Lower leg skin (tissue), 4 donors: Measurements from ENCODE around the gene IVD. TPM values are rescaled to one million over a fixed set of nuclear protein-coding genes. Genes with fewer than 3 reads are reported as not detected.

ENCODE experiments used
- DNase-seq, 2 donors: peaks; one replicate each; pipeline ENCODE4 v3.0.0-alpha.2; 2019; ENCODE audit warnings: low spot score in 2 of 2
- H3K4me3 ChIP-seq: fragments of 200-600 bp; sonication (generic); 2 replicates; pipeline ENCODE4 v1.5.1; 2017; ENCODE audit warnings: mild to moderate bottlenecking, low read depth; ENCODE audit not compliant: poor library complexity, severe bottlenecking
- POLR2A ChIP-seq, 2 donors: fragments of 450-650 bp; IDR thresholded peaks; one replicate each; pipeline ENCODE4 v1.6.1; 2016 to 2017; ENCODE audit warnings: antibody characterized with exemption in 2 of 2, mild to moderate bottlenecking in 1 of 2, moderate library complexity in 1 of 2
- WGBS, 2 donors: methylation state at CpG; one replicate each; pipeline ENCODE4 v1.1.5; 2018; 5-methylcytosine and 5-hydroxymethylcytosine counted together
- intact Hi-C: fragments of 100-400 bp; cut with DNase I; formaldehyde crosslinking; loops from one replicate; pipeline ENCODE4 v1.15.0; 2023; ENCODE audit warnings: low total_unique reads
- total RNA-seq, 4 donors: library from RNA; depleted of rRNA; stranded (reverse); fragments of >200 nt; gene quantifications; one replicate each; pipeline ENCODE4 v1.1.0, GENCODE V29; 2016
- TF ChIP-seq, protein P1 (sequence below), 3 donors: fragments of 450-650 bp; IDR thresholded peaks; one replicate each; pipeline ENCODE4 v1.5.1; 2016; ENCODE audit warnings: antibody characterized with exemption in 3 of 3, mild to moderate bottlenecking in 3 of 3, moderate library complexity in 2 of 3

The IVD gene
- total RNA-seq, 4 donors from 2014 or later, result 5.9 to 21.1 (median 12.6) TPM

DNA sequence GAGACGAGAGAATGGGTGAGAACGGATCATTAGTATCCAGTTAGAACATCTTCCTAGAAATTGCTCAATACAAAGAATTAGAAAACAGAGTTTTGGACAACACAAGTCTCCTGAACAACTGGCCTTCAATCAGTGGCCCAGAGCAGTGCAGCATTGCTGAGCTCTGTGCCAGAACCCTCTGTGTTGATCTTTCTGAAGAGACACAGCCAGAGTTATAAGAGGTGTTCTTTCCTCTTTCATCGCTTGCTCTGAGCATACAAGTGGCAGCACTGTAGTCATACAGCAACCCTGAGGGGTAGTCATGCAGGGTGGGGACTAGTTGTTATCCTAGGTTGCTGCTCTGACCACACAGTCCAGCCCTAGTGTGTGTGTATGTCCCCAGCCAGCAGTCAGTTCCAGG, 19.1 kb upstream of the IVD start:
- 97 to 98% methylated on average over 3 of the region's 3 CpGs for WGBS, 2 donors
- no peak overlapping the region for H3K4me3 ChIP-seq
- TF ChIP-seq POLR2A (IDR thresholded peaks at IDR 0.05), result no peak
- TF ChIP-seq, protein P1, sequence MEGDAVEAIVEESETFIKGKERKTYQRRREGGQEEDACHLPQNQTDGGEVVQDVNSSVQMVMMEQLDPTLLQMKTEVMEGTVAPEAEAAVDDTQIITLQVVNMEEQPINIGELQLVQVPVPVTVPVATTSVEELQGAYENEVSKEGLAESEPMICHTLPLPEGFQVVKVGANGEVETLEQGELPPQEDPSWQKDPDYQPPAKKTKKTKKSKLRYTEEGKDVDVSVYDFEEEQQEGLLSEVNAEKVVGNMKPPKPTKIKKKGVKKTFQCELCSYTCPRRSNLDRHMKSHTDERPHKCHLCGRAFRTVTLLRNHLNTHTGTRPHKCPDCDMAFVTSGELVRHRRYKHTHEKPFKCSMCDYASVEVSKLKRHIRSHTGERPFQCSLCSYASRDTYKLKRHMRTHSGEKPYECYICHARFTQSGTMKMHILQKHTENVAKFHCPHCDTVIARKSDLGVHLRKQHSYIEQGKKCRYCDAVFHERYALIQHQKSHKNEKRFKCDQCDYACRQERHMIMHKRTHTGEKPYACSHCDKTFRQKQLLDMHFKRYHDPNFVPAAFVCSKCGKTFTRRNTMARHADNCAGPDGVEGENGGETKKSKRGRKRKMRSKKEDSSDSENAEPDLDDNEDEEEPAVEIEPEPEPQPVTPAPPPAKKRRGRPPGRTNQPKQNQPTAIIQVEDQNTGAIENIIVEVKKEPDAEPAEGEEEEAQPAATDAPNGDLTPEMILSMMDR (IDR thresholded peaks at IDR 0.05), result no peak
- DNase-seq, result no peak
- intact Hi-C loops, result no loop called here

DNA sequence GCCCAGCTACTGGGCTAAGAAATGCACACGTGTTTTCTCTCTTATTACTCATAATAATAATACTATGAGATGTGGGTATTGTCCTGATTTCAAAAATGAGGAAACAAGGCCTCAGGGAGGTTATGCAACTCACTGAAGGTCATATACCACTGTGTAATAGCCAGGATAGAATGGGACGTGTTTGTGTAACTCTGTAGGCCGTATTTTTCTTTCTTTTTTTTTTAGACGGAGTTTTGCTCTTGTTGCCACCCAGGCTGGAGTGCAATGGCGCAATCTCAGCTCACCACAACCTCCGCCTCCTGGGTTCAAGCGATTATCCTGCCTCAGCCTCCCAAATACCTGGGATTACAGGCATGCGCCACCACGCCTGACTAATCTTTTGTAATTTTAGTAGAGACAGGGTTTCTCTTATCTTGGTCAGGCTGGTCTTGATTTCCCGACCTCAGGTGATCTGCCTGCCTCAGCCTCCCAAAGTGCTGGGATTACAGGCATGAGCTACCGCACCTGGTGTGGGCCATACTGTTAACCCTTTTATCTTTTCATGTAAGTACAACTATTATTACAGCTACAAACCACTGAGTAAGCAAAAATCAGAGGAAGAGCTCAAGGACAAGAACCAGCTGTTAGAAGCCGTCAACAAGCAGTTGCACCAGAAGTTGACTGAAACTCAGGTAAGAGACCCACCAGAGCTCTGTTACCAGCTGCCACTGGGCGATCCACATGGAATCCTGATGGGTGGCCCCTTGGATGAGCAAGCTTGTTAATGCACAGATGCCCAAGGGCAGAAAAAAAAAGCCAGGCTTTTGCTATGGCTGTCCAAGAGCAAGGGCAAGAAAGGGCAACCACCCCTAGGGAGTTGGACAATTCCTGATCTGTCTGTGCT, 16.4 kb upstream of the IVD start:
- TF ChIP-seq POLR2A (IDR thresholded peaks at IDR 0.05), result no peak
- TF ChIP-seq, protein P1 (IDR thresholded peaks at IDR 0.05), result no peak
- intact Hi-C loops, result no loop called here
- WGBS, 2 donors, result 83 to 91% methylated on average over 13 of the region's 13 CpGs
- DNase-seq, result no peak
- H3K4me3 ChIP-seq, result no peak overlapping the region

DNA sequence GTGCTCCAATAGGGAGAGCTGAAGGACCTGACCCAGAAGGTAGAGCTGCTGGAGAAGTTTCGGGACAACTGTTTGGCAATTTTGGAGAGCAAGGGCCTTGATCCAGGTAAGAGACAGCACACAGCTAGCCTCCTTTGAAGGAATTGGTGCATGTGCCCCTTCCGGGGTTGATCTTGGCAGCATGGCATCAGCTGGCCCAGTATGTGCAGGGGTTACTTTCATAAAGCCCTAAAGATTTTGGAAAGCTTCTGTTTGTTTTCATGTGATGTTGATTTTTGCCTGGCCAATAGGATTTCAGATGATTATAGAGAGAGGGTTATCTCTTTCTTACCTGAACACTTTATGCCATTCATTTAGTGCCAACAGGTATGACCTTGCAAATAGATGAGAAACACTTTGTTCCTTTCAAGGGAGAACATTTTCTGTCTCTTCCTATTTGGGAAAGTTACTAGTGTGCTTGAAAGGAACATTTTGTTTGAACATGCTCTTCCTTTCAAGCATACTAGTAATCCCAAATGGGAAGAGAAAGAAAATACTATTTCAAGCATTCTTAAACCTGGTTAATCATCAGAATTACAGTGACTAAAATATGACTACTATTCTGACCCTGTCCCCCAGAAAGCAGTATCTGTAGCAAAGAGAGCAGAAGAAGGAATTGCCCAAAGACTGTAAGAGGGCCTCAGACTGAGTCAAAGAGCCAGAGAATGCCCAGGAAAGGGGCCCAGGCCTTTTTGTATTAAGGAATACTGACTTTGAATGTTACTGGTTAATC, 15.6 kb upstream of the IVD start:
- WGBS, 2 donors, result 93 to 95% methylated on average over 2 of the region's 2 CpGs
- TF ChIP-seq, protein P1 (IDR thresholded peaks at IDR 0.05), result no peak
- no peak for TF ChIP-seq POLR2A (IDR thresholded peaks at IDR 0.05)
- H3K4me3 ChIP-seq, result no peak overlapping the region
- intact Hi-C loops, result no loop called here
- no peak for DNase-seq

DNA sequence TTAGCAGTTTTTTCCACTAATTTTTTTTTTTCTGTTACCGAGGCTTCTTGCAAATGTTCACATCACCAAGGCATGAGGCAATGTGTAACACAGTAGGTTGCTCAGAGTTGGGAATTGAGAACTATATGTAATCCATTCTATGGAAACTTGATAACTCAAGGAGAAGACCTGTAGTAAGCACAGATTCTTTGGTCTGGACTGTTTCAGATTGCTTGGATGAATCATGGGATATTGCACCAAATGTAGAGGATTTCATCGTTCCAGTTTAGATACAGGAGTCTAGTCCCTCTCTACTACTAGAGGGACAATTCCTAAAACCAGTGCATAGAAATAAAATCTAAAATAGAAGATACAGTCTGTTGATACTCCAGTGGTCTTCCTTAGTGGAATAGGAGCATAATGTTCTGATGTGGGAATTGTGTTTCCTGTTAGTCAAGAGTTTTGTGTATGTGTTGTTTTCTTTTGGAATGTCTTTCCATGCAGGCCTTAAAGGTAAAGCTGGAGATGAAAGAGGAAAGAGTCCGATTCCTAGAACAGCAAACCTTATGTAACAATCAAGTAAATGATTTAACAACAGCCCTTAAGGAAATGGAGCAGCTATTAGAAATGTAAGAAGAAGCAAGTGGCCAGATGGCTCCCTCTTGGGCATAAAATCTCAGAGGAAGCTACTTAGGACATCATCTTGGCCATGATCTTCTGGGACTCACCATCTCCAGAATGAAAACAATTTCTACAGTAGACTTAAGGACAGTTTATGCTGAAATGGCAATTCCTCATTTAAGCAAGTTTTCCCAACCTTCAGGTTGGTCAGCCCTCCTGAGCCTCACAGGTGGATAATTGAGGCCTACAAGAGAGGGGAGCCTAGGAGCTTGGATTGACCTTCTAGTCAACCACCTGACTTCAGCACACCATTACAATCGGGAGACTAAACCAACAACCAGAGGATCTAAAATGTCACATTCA, 12.3 kb upstream of the IVD start:
- 92 to 94% methylated on average over 4 of the region's 4 CpGs for WGBS, 2 donors
- no peak overlapping the region for H3K4me3 ChIP-seq
- no peak for DNase-seq
- TF ChIP-seq, protein P1 (IDR thresholded peaks at IDR 0.05), result no peak
- no peak for TF ChIP-seq POLR2A (IDR thresholded peaks at IDR 0.05)
- intact Hi-C loops, result no loop called here

DNA sequence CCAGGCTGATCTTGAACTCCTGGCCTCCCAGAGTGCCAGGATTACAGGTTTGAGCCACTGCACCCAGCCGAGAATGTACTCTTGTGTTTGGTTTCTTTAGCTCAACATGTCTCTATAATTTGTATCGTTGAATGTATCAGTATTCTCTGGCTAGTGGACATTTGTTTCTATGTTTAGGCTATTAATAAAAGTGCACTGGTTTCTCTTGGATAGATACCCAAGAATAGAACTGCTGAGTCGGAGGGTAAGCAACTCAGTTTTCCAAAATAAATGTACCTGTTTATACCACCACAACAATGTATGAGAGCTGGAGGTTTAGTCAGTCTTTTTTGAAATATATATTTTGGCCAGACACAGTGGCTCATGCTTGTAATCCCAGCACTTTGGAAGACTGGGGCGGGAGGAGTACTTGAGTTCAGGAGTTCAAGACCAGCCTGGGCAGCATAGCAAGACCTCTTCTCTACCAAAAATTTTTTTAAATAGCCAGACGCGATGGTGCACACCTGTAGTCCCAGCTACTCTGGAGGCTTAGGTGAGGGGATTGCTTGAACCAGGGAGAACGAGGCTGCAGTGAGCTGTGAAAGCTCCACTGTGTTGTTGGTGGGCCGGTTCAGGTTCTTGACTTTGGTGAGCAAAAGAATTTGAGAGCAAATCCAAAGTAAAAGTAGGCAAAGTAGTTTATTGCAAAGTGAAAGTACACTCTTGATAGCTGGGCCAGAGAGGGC, 7.7 kb upstream of the IVD start:
- WGBS, 2 donors, result 90 to 92% methylated on average over 8 of the region's 8 CpGs
- no peak overlapping the region for H3K4me3 ChIP-seq
- intact Hi-C loops, result no loop called here
- no peak for TF ChIP-seq POLR2A (IDR thresholded peaks at IDR 0.05)
- TF ChIP-seq, protein P1 (IDR thresholded peaks at IDR 0.05), result no peak
- DNase-seq, result no peak
